ENCODE results near the gene PCAT6.
A peak's percentile ranks its signal among the peaks of the same experiment; 100 is the strongest.

Gene PCAT6

DNA sequence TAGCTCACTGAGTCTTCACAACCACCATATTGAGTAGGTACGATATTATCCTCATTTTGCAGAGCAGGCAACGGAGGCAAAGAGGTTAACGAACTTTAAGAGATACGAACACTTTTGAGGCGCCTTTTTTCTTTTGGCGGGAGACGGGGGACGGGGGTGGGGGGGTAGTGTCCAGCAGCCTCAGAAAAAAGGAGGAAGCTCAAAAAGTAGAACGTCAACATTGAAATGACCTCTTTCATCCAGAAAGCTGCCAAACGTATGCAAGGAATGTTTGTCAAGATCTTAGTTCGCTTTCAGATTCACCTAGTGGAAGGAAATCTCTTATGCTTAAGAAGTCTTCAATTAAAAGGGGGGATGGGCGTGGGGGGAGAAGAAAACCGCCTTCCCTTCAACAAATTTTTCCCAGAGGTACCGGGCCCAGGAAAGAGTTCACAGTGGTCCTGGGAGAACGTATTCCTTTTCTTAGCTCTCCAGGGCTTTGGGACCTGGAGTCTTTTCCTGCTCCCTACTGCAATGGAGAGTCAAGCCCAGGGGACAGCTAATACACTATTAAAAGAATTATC, 1.1 kb upstream of the PCAT6 start:
- POLR2A ChIA-PET: interaction anchor here (1.3 to 1.5 kb wide), 3 partner anchors 9 to 79 kb away, joined by 3 to 9 read pairs (median 8); partner anchors contain the start of gene RABIF
- H3K4me3 ChIP-seq (ENCODE audit: low read depth, low read length): no peak overlapping the region
- TF ChIP-seq, protein P1, sequence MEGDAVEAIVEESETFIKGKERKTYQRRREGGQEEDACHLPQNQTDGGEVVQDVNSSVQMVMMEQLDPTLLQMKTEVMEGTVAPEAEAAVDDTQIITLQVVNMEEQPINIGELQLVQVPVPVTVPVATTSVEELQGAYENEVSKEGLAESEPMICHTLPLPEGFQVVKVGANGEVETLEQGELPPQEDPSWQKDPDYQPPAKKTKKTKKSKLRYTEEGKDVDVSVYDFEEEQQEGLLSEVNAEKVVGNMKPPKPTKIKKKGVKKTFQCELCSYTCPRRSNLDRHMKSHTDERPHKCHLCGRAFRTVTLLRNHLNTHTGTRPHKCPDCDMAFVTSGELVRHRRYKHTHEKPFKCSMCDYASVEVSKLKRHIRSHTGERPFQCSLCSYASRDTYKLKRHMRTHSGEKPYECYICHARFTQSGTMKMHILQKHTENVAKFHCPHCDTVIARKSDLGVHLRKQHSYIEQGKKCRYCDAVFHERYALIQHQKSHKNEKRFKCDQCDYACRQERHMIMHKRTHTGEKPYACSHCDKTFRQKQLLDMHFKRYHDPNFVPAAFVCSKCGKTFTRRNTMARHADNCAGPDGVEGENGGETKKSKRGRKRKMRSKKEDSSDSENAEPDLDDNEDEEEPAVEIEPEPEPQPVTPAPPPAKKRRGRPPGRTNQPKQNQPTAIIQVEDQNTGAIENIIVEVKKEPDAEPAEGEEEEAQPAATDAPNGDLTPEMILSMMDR (IDR thresholded peaks at IDR 0.05; ENCODE audit: insufficient read depth, low read length, missing control alignments): no peak
- no peak for DNase-seq (ENCODE audit: low read depth, low spot score)
- CTCF ChIA-PET: no interaction called here

DNA sequence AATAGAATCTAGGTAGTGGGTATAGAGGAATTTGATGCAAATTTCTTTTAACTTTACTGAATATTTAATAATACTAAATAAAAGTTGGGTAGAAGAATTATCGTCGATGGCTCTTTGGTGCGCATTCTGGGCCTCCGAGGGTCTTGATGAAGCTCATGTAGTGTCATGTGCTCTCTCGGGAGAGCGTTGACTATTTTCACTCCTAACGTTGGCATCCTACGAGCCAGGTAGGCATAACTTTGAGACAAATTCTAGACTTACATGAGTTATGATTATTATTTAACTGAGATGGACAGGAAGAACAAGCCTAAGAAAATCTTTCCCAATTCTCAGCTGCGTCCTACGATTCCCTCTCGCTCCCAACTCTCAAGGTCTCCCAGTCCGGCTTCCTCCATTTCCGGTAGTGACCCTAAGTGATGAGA, 550 bp upstream of the PCAT6 start:
- TF ChIP-seq, protein P1 (IDR thresholded peaks at IDR 0.05; ENCODE audit: insufficient read depth, low read length, missing control alignments): no peak
- POLR2A ChIA-PET: interaction anchor here (0.8 to 1.5 kb wide), 4 partner anchors 10 to 78 kb away, joined by 3 to 9 read pairs (median 6); partner anchors contain the start of gene RABIF
- DNase-seq (ENCODE audit: low read depth, low spot score): no peak
- CTCF ChIA-PET: interaction anchor here (0.6 kb wide), 1 partner anchor 18 kb away, joined by 3 read pairs; no protein-coding TSS in a partner anchor
- peak overlapping the region; percentile 63 for H3K4me3 ChIP-seq (ENCODE audit: low read depth, low read length)

DNA sequence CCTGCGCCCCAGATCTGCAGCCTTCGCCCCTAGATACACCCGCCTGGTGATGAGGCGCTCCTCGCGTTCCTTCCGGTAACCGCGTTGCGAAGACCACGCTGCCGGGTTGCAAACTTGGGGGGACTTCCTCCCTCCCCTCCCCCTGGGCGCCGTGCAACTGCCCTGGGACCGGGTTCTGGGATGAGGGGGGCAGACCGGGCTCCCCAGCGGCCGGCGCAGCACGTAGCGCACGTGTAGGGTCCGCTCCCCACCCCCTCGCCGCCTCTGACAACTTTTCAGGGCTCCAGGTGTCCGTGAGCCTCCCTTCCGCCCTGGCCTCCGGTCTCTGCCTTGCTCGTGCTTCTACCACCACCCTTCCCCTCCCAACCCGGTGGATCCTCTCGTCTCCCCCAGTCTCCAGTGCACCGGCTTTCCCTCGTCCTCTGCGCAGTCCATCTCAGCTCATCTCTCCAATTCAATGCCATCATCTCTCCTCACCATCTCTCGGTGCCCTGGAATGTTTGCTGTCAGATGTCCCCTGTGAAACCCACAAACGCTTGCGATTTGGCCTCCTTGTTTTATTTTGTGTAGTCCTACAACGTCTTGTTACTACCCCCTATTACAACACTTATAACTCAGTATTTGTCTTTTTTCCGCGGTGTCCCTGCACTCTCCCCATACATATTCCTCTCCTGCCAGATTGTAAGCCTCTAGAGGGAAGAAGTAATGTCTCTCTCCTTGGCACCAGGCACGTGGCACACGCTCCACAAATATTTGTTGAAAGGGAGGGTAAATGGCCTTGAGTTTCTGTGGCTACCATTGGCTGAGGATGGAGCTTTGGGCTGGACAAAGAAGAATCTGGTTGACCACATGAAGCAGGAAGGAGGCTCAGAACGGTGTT, 782 bp downstream of the PCAT6 start:
- POLR2A ChIA-PET: interaction anchor here (0.8 to 1.5 kb wide), 6 partner anchors 10 to 236 kb away, joined by 3 to 9 read pairs (median 3); partner anchors contain the start of gene RABIF
- TF ChIP-seq, protein P1 (IDR thresholded peaks at IDR 0.05; ENCODE audit: insufficient read depth, low read length, missing control alignments): no peak
- peak overlapping the region; percentile 88 for H3K4me3 ChIP-seq (ENCODE audit: low read depth, low read length)
- no peak for DNase-seq (ENCODE audit: low read depth, low spot score)
- CTCF ChIA-PET: interaction anchor here (1.1 to 1.2 kb wide), 2 partner anchors 10 to 63 kb away, joined by 3 to 4 read pairs; no protein-coding TSS in a partner anchor

DNA sequence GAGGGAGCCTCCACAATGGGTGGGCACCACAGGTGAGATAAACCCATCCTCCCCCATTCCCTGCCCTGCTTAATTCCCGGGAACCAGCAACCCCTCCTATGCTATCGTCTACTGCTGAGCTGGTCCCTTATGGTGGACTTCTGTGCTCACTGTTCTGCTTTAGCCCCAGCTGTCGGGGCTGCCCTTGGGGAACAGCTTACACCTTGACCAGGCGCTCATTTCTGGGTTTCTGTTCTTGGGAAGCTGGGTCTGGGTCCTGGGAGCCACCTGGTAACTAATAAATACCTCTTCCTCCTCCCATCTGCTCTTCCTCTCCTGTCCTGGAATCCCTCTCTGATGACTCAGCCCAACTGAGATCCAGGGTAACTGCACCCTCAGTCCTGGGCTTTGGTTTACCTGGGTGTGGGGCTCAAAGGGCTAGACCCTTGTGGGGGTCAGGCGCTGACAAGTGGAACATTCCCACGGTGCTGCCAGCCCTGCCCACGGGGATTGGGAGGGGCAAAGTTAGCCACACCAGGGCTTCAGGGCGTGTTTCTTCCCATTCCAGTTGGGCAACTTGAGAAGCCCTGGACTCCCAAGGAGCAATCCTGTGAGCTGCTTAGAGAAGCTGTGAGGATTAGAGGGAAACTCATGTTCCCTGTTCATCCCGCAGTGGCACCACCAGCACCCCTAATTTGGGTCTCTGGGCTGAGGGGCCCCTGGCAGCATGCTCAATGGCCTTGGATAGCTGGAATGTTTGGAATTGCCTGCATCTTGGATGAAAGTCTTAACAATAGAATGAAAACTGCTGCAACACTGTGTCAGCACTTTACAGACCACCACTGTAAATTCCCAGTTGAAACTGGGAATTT, 1.6 kb downstream of the PCAT6 start:
- peak overlapping the region; percentile 88 for H3K4me3 ChIP-seq (ENCODE audit: low read depth, low read length)
- CTCF ChIA-PET: interaction anchor here (1.1 to 1.2 kb wide), 2 partner anchors 9 to 64 kb away, joined by 3 to 4 read pairs; no protein-coding TSS in a partner anchor

DNA sequence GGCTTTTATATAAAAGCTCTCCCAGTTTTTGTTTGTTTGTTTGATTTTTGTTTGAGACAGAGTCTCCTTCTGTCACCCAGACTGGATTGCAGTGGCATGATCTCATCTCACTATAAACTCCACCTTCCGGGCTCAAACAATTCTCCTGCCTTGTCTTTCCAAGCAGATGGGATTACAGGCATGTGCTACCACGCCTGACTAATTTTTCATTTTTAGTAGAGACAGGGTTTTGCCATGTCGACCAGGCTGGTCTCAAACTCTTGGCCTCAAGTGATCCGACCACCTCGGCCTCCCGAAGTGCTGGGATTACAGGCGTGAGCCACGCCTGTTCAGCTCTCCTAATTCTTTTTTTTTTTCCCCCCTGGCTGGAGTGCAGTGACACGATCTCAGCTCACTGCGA, 4.4 kb downstream of the PCAT6 start:
- POLR2A ChIA-PET: no interaction called here
- no peak for DNase-seq (ENCODE audit: low read depth, low spot score)
- H3K4me3 ChIP-seq (ENCODE audit: low read depth, low read length): no peak overlapping the region
- TF ChIP-seq, protein P1 (IDR thresholded peaks at IDR 0.05; ENCODE audit: insufficient read depth, low read length, missing control alignments): no peak
- CTCF ChIA-PET: no interaction called here

More for the DNA sequence above, 1.6 kb downstream of the PCAT6 start:
- no peak for DNase-seq (ENCODE audit: low read depth, low spot score)
- POLR2A ChIA-PET: interaction anchor here (0.9 to 1.1 kb wide), 2 partner anchors 9 to 12 kb away, joined by 3 to 5 read pairs; no protein-coding TSS in a partner anchor
- TF ChIP-seq, protein P1 (IDR thresholded peaks at IDR 0.05; ENCODE audit: insufficient read depth, low read length, missing control alignments): no peak
